ENCODE measurements around the gene OR6P1.

The OR6P1 gene

GRCh38 chr1:158570480-158570879 lies at the start of gene OR6P1:
Gene OR6P1, minus strand, starts transcription at chr1:158570580. Its CDS starts 6,976 bp downstream, at chr1:158563604.
- Histone ChIP-seq H3K4me3 (ENCODE audit: low read depth in 1 of 2, low read length in 1 of 2) (no peak within 1 kb of the TSS), H3K9me3 (no peaks in the 10 kb centered on the region), H3K27ac (no peak within 1 kb of the TSS), H3K36me3 (no peaks in the 10 kb centered on the region), H3K27me3 (no peaks in the 10 kb centered on the region), H3K4me1 (ENCODE audit: control insufficient read depth in 1 of 2, insufficient read depth in 1 of 2, low read depth in 1 of 2, low read length in 1 of 2) (no peaks in the 10 kb centered on the region)
- no peak for TF ChIP-seq CTCF (IDR thresholded peaks at IDR 0.05)

GRCh38 chr1:158613764-158614163 lies 43.4 kb upstream of the OR6P1 start:
- H3K9me3 ChIP-seq: no peaks in the 10 kb centered on the region
- H3K4me3 ChIP-seq (ENCODE audit: low read depth in 1 of 2, low read length in 1 of 2): no peak overlapping the region
- no peaks in the 10 kb centered on the region for H3K27me3 ChIP-seq
- TF ChIP-seq CTCF (IDR thresholded peaks at IDR 0.05): no peak
- H3K27ac ChIP-seq: no peak overlapping the region
- no peaks in the 10 kb centered on the region for H3K36me3 ChIP-seq
- no peaks in the 10 kb centered on the region for H3K4me1 ChIP-seq (ENCODE audit: control insufficient read depth in 1 of 2, insufficient read depth in 1 of 2, low read depth in 1 of 2, low read length in 1 of 2)

GRCh38 chr1:158611916-158612315 lies 41.5 kb upstream of the OR6P1 start:
- no peaks in the 10 kb centered on the region for H3K36me3 ChIP-seq
- no peak for TF ChIP-seq CTCF (IDR thresholded peaks at IDR 0.05)

GRCh38 chr1:158607296-158607695 lies 36.9 kb upstream of the OR6P1 start:
- no peak for TF ChIP-seq CTCF (IDR thresholded peaks at IDR 0.05)
- Histone ChIP-seq H3K27me3 (no peaks in the 10 kb centered on the region), H3K4me3 (ENCODE audit: low read depth in 1 of 2, low read length in 1 of 2) (no peak overlapping the region), H3K36me3 (no peaks in the 10 kb centered on the region), H3K9me3 (no peaks in the 10 kb centered on the region), H3K4me1 (ENCODE audit: control insufficient read depth in 1 of 2, insufficient read depth in 1 of 2, low read depth in 1 of 2, low read length in 1 of 2) (no peaks in the 10 kb centered on the region), H3K27ac (no peak overlapping the region)

More at GRCh38 chr1:158611916-158612315, 41.5 kb upstream of the OR6P1 start:
- H3K4me1 ChIP-seq (ENCODE audit: control insufficient read depth in 1 of 2, insufficient read depth in 1 of 2, low read depth in 1 of 2, low read length in 1 of 2): no peaks in the 10 kb centered on the region
- no peaks in the 10 kb centered on the region for H3K27me3 ChIP-seq
- H3K27ac ChIP-seq: no peak overlapping the region
- no peaks in the 10 kb centered on the region for H3K9me3 ChIP-seq
- no peak overlapping the region for H3K4me3 ChIP-seq (ENCODE audit: low read depth in 1 of 2, low read length in 1 of 2)

- no peaks in the 10 kb centered on the region for H3K4me1 ChIP-seq (ENCODE audit: control insufficient read depth in 1 of 2, insufficient read depth in 1 of 2, low read depth in 1 of 2, low read length in 1 of 2)
- no peak within 1 kb of the TSS for H3K27ac ChIP-seq
- no peak for TF ChIP-seq CTCF (IDR thresholded peaks at IDR 0.05)
- no peaks in the 10 kb centered on the region for H3K36me3 ChIP-seq
- H3K9me3 ChIP-seq: no peaks in the 10 kb centered on the region
- H3K27me3 ChIP-seq: no peaks in the 10 kb centered on the region
- H3K4me3 ChIP-seq (ENCODE audit: low read depth in 1 of 2, low read length in 1 of 2): no peak within 1 kb of the TSS
Measured at GRCh38 chr1:158604968-158605367, 34.6 kb upstream of the OR6P1 start, which contains the start of gene OR10Z1. Gene OR10Z1, plus strand, starts transcription at chr1:158605268. Its CDS starts 1,171 bp downstream, at chr1:158606439.

GRCh38 chr1:158600735-158601134 lies 30.4 kb upstream of the OR6P1 start:
- no peaks in the 10 kb centered on the region for H3K36me3 ChIP-seq
- H3K4me1 ChIP-seq (ENCODE audit: control insufficient read depth in 1 of 2, insufficient read depth in 1 of 2, low read depth in 1 of 2, low read length in 1 of 2): no peaks in the 10 kb centered on the region
- peaks cover 7% of the 10 kb centered on the region for H3K9me3 ChIP-seq
- no peak overlapping the region for H3K4me3 ChIP-seq (ENCODE audit: low read depth in 1 of 2, low read length in 1 of 2)
- H3K27ac ChIP-seq: no peak overlapping the region
- H3K27me3 ChIP-seq: no peaks in the 10 kb centered on the region
- no peak for TF ChIP-seq CTCF (IDR thresholded peaks at IDR 0.05)

Data from neutrophil (primary cell).